Measurements from ENCODE around the gene CSNK1A1L. TPM values are rescaled to one million over a fixed set of nuclear protein-coding genes. Genes with fewer than 3 reads are reported as not detected.

The CSNK1A1L gene
- total and polyA plus RNA-seq, 10 of the 15 experiments (the other 5 are each of a cell fraction or from before 2014, with no cell fraction given) = not detected

DNA sequence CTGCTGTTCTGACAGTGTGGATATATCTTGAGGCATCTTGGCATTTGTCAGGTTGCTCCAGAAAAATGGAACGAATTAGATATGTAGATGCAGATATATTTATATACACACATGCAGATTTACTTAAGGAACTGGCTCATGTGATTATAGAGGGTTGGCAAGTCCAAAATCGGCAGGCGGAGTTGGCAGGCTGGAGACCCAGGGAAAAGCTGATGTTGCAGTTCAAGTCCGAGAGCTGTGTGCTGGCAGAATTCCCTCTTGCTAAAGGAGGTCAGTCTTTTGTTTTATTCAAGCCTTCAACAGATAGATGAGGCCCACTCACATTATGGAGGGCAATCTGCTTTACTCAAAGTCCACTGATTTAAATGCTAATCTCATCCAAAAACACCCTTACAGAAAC is 24.4 kb upstream of the CSNK1A1L start:
- BruUV-seq (replicated peaks) = no TSS peak
- ATAC-seq (no peak), DNase-seq (ENCODE audit: low read depth, low spot score) (no peak), FAIRE-seq (no peak)
- WGBS (ENCODE audit: insufficient coverage, insufficient replicate concordance, low lambda C conversion rate, missing lambda C conversion rate) = 38% methylated on average over 4 of the region's 4 CpGs
- intact Hi-C loops (cut with micrococcal nuclease; ENCODE audit: unreplicated experiment) = no loop called here
- CTCF ChIA-PET = no interaction called here
- in situ Hi-C loops (cut with MboI) = no loop called here
- H3K4me1 ChIP-seq (ENCODE audit: control insufficient read depth, insufficient read depth, low read length) = no peaks in the 10 kb centered on the region
- RAD21 ChIA-PET (ENCODE audit: unreplicated experiment) = no interaction called here
- no peak overlapping the region for H3K4me2 ChIP-seq (ENCODE audit: control insufficient read depth, insufficient read depth)
- SMC1A ChIA-PET (ENCODE audit: uncharacterized antibody, unreplicated experiment) = no interaction called here
- H3K9ac ChIP-seq (ENCODE audit: control insufficient read depth, insufficient read depth, low read length) = no peak overlapping the region
- H2AFZ ChIP-seq (ENCODE audit: control insufficient read depth, low read depth, low read length) = no peak overlapping the region
- POLR2A ChIA-PET = no interaction called here
- H4K20me1 ChIP-seq (ENCODE audit: control insufficient read depth, insufficient read depth) = no peaks in the 10 kb centered on the region
- H3K79me2 ChIP-seq (ENCODE audit: control insufficient read depth, insufficient read depth, low read length) = no peaks in the 10 kb centered on the region
- H3K27me3 ChIP-seq (replicated peaks in 1 of 2; ENCODE audit: control insufficient read depth in 2 of 2, insufficient read depth in 2 of 2, low read length in 1 of 2) = no peaks in the 10 kb centered on the region
- no peaks in the 10 kb centered on the region for H3K9me3 ChIP-seq (replicated peaks; ENCODE audit: control insufficient read depth, insufficient read depth, low read length)
- no peak overlapping the region for H3K4me3 ChIP-seq
- no peak overlapping the region for H3K27ac ChIP-seq (ENCODE audit: control insufficient read depth, insufficient read depth)
- no peaks in the 10 kb centered on the region for H3K36me3 ChIP-seq (ENCODE audit: control insufficient read depth in 2 of 2, insufficient read depth in 2 of 2, low read length in 1 of 2)
- TF ChIP-seq SIN3A (IDR thresholded peaks at IDR 0.05; ENCODE audit: low read depth, low read length) = no peak
- TF ChIP-seq, protein P1, sequence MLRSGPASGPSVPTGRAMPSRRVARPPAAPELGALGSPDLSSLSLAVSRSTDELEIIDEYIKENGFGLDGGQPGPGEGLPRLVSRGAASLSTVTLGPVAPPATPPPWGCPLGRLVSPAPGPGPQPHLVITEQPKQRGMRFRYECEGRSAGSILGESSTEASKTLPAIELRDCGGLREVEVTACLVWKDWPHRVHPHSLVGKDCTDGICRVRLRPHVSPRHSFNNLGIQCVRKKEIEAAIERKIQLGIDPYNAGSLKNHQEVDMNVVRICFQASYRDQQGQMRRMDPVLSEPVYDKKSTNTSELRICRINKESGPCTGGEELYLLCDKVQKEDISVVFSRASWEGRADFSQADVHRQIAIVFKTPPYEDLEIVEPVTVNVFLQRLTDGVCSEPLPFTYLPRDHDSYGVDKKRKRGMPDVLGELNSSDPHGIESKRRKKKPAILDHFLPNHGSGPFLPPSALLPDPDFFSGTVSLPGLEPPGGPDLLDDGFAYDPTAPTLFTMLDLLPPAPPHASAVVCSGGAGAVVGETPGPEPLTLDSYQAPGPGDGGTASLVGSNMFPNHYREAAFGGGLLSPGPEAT (IDR thresholded peaks at IDR 0.05; ENCODE audit: low read depth) = no peak
- no peak for TF ChIP-seq HDAC6 (IDR thresholded peaks at IDR 0.05; ENCODE audit: unreplicated experiment)
- TF ChIP-seq HCFC1 (IDR thresholded peaks at IDR 0.05; ENCODE audit: low read length) = no peak
- TF ChIP-seq PML (IDR thresholded peaks at IDR 0.05; ENCODE audit: low read length) = no peak
- no peak for TF ChIP-seq MYC (IDR thresholded peaks at IDR 0.05; ENCODE audit: insufficient read depth, insufficient read length, insufficient replicate concordance, low read length, severe bottlenecking)
- no peak for TF ChIP-seq KDM1A (IDR thresholded peaks at IDR 0.05; ENCODE audit: borderline replicate concordance)
- no peak for TF ChIP-seq MEF2A (IDR thresholded peaks at IDR 0.05; ENCODE audit: insufficient read depth, low read depth, low read length)
- no peak for TF ChIP-seq CHD4 (IDR thresholded peaks at IDR 0.05)
- TF ChIP-seq, protein P2, sequence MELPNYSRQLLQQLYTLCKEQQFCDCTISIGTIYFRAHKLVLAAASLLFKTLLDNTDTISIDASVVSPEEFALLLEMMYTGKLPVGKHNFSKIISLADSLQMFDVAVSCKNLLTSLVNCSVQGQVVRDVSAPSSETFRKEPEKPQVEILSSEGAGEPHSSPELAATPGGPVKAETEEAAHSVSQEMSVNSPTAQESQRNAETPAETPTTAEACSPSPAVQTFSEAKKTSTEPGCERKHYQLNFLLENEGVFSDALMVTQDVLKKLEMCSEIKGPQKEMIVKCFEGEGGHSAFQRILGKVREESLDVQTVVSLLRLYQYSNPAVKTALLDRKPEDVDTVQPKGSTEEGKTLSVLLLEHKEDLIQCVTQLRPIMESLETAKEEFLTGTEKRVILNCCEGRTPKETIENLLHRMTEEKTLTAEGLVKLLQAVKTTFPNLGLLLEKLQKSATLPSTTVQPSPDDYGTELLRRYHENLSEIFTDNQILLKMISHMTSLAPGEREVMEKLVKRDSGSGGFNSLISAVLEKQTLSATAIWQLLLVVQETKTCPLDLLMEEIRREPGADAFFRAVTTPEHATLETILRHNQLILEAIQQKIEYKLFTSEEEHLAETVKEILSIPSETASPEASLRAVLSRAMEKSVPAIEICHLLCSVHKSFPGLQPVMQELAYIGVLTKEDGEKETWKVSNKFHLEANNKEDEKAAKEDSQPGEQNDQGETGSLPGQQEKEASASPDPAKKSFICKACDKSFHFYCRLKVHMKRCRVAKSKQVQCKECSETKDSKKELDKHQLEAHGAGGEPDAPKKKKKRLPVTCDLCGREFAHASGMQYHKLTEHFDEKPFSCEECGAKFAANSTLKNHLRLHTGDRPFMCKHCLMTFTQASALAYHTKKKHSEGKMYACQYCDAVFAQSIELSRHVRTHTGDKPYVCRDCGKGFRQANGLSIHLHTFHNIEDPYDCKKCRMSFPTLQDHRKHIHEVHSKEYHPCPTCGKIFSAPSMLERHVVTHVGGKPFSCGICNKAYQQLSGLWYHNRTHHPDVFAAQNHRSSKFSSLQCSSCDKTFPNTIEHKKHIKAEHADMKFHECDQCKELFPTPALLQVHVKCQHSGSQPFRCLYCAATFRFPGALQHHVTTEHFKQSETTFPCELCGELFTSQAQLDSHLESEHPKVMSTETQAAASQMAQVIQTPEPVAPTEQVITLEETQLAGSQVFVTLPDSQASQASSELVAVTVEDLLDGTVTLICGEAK (IDR thresholded peaks at IDR 0.05; ENCODE audit: borderline replicate concordance) = no peak
- no peak for TF ChIP-seq SMAD1 (IDR thresholded peaks at IDR 0.05; ENCODE audit: low read depth, partially characterized antibody)
- TF ChIP-seq CHD1 (IDR thresholded peaks at IDR 0.05; ENCODE audit: low read depth, low read length) = no peak
- TF ChIP-seq MXI1 (IDR thresholded peaks at IDR 0.05; ENCODE audit: low read depth, low read length) = no peak
- TF ChIP-seq CHD2 (IDR thresholded peaks at IDR 0.05; ENCODE audit: borderline replicate concordance, low read depth, low read length) = no peak
- TF ChIP-seq, protein P3, sequence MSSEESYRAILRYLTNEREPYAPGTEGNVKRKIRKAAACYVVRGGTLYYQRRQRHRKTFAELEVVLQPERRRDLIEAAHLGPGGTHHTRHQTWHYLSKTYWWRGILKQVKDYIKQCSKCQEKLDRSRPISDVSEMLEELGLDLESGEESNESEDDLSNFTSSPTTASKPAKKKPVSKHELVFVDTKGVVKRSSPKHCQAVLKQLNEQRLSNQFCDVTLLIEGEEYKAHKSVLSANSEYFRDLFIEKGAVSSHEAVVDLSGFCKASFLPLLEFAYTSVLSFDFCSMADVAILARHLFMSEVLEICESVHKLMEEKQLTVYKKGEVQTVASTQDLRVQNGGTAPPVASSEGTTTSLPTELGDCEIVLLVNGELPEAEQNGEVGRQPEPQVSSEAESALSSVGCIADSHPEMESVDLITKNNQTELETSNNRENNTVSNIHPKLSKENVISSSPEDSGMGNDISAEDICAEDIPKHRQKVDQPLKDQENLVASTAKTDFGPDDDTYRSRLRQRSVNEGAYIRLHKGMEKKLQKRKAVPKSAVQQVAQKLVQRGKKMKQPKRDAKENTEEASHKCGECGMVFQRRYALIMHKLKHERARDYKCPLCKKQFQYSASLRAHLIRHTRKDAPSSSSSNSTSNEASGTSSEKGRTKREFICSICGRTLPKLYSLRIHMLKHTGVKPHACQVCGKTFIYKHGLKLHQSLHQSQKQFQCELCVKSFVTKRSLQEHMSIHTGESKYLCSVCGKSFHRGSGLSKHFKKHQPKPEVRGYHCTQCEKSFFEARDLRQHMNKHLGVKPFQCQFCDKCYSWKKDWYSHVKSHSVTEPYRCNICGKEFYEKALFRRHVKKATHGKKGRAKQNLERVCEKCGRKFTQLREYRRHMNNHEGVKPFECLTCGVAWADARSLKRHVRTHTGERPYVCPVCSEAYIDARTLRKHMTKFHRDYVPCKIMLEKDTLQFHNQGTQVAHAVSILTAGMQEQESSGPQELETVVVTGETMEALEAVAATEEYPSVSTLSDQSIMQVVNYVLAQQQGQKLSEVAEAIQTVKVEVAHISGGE (CRISPR knock-in tag; IDR thresholded peaks at IDR 0.05) = no peak
- no peak for TF ChIP-seq MTA3 (IDR thresholded peaks at IDR 0.05; ENCODE audit: borderline replicate concordance, low read length)
- TF ChIP-seq ZBED1 (IDR thresholded peaks at IDR 0.05; ENCODE audit: borderline replicate concordance) = no peak
- no peak for TF ChIP-seq BHLHE40 (IDR thresholded peaks at IDR 0.05; ENCODE audit: borderline replicate concordance in 1 of 2, low read depth in 2 of 2, low read length in 1 of 2)
